ENCODE data around the gene PRKCQ.
"Not testable (repeated sequence)": the region's sequence is repeated elsewhere in the genome, so short reads cannot be mapped to it uniquely, and the experiment has no call there.

The PRKCQ gene

GRCh38 chr10:6588082-6588481 lies 8.0 kb upstream of the PRKCQ start:
- Histone ChIP-seq H3K79me2 (ENCODE audit: low read length) (no peaks in the 10 kb centered on the region), H3K27ac (ENCODE audit: low read length) (no peak overlapping the region), H3K27me3 (replicated peaks; ENCODE audit: insufficient read depth, low read length) (no peaks in the 10 kb centered on the region), H3K9me2 (replicated peaks; ENCODE audit: insufficient read depth, low read length) (no peaks in the 10 kb centered on the region), H3F3A (ENCODE audit: insufficient read depth, low read length) (peaks cover 12% of the 10 kb centered on the region), H3K4me2 (ENCODE audit: low read depth, low read length) (no peak overlapping the region), H3K4me1 (ENCODE audit: low read length) (peaks cover 21% of the 10 kb centered on the region), H2AFZ (ENCODE audit: low read length) (no peak overlapping the region), H4K20me1 (ENCODE audit: insufficient read depth, low read length) (no peaks in the 10 kb centered on the region), H3K9me3 (replicated peaks; ENCODE audit: insufficient read depth, low read length) (no peaks in the 10 kb centered on the region), H3K4me3 (ENCODE audit: low read length) (no peak overlapping the region), H3K9ac (ENCODE audit: low read length) (no peak overlapping the region), H3K36me3 (replicated peaks; ENCODE audit: insufficient read depth, low read length) (no peaks in the 10 kb centered on the region)
- DNase-seq: no peak
- TF ChIP-seq CTCF (IDR thresholded peaks at IDR 0.05; ENCODE audit: low read length) (no peak), EZH2phosphoT487 (IDR thresholded peaks at IDR 0.05; ENCODE audit: low read length) (no peak), EZH2 (optimal IDR thresholded peaks at IDR 0.05; ENCODE audit: low read depth, low read length) (no peak)

GRCh38 chr10:6586501-6586900 lies 6.4 kb upstream of the PRKCQ start:
- no peaks in the 10 kb centered on the region for H4K20me1 ChIP-seq (ENCODE audit: insufficient read depth, low read length)
- peaks cover 6% of the 10 kb centered on the region for H3K4me1 ChIP-seq (ENCODE audit: low read length)
- H3K27me3 ChIP-seq (replicated peaks; ENCODE audit: insufficient read depth, low read length): no peaks in the 10 kb centered on the region
- H3K27ac ChIP-seq (ENCODE audit: low read length): no peak overlapping the region
- H3K9me2 ChIP-seq (replicated peaks; ENCODE audit: insufficient read depth, low read length): no peaks in the 10 kb centered on the region
- no peak for TF ChIP-seq CTCF (IDR thresholded peaks at IDR 0.05; ENCODE audit: low read length)
- TF ChIP-seq EZH2 (optimal IDR thresholded peaks at IDR 0.05; ENCODE audit: low read depth, low read length): no peak
- TF ChIP-seq EZH2phosphoT487 (IDR thresholded peaks at IDR 0.05; ENCODE audit: low read length): no peak
- no peak overlapping the region for H3K4me2 ChIP-seq (ENCODE audit: low read depth, low read length)
- no peak for DNase-seq
- no peak overlapping the region for H3K4me3 ChIP-seq (ENCODE audit: low read length)
- H3F3A ChIP-seq (ENCODE audit: insufficient read depth, low read length): peaks cover 1% of the 10 kb centered on the region
- H3K9ac ChIP-seq (ENCODE audit: low read length): no peak overlapping the region
- no peaks in the 10 kb centered on the region for H3K9me3 ChIP-seq (replicated peaks; ENCODE audit: insufficient read depth, low read length)
- no peak overlapping the region for H2AFZ ChIP-seq (ENCODE audit: low read length)
- H3K79me2 ChIP-seq (ENCODE audit: low read length): no peaks in the 10 kb centered on the region
- H3K36me3 ChIP-seq (replicated peaks; ENCODE audit: insufficient read depth, low read length): no peaks in the 10 kb centered on the region

GRCh38 chr10:6583447-6583846 lies 3.4 kb upstream of the PRKCQ start:
- DNase-seq: no peak
- Histone ChIP-seq H3K9me3 (replicated peaks; ENCODE audit: insufficient read depth, low read length) (no peaks in the 10 kb centered on the region), H3K9ac (ENCODE audit: low read length) (no peak overlapping the region), H3F3A (ENCODE audit: insufficient read depth, low read length) (peaks cover 6% of the 10 kb centered on the region), H3K9me2 (replicated peaks; ENCODE audit: insufficient read depth, low read length) (no peaks in the 10 kb centered on the region), H3K79me2 (ENCODE audit: low read length) (no peaks in the 10 kb centered on the region), H3K4me2 (ENCODE audit: low read depth, low read length) (no peak overlapping the region), H3K27ac (ENCODE audit: low read length) (no peak overlapping the region), H4K20me1 (ENCODE audit: insufficient read depth, low read length) (no peaks in the 10 kb centered on the region), H2AFZ (ENCODE audit: low read length) (no peak overlapping the region), H3K4me1 (ENCODE audit: low read length) (no peaks in the 10 kb centered on the region), H3K27me3 (replicated peaks; ENCODE audit: insufficient read depth, low read length) (peaks cover 10% of the 10 kb centered on the region; the same call in 1 of the 2 replicates), H3K36me3 (replicated peaks; ENCODE audit: insufficient read depth, low read length) (no peaks in the 10 kb centered on the region), H3K4me3 (ENCODE audit: low read length) (no peak overlapping the region)
- TF ChIP-seq CTCF (IDR thresholded peaks at IDR 0.05; ENCODE audit: low read length) (no peak), EZH2phosphoT487 (IDR thresholded peaks at IDR 0.05; ENCODE audit: low read length) (no peak), EZH2 (optimal IDR thresholded peaks at IDR 0.05; ENCODE audit: low read depth, low read length) (no peak)

GRCh38 chr10:6582913-6583312 lies 2.8 kb upstream of the PRKCQ start:
- not testable (repeated sequence) for H3K4me2 ChIP-seq (ENCODE audit: low read depth, low read length); H3K79me2 ChIP-seq (ENCODE audit: low read length); H3K27me3 ChIP-seq (replicated peaks; ENCODE audit: insufficient read depth, low read length); H3K9me3 ChIP-seq (replicated peaks; ENCODE audit: insufficient read depth, low read length); H3K9me2 ChIP-seq (replicated peaks; ENCODE audit: insufficient read depth, low read length); H4K20me1 ChIP-seq (ENCODE audit: insufficient read depth, low read length); H3K27ac ChIP-seq (ENCODE audit: low read length); H2AFZ ChIP-seq (ENCODE audit: low read length); H3K4me3 ChIP-seq (ENCODE audit: low read length); H3F3A ChIP-seq (ENCODE audit: insufficient read depth, low read length); DNase-seq; H3K9ac ChIP-seq (ENCODE audit: low read length); H3K4me1 ChIP-seq (ENCODE audit: low read length); H3K36me3 ChIP-seq (replicated peaks; ENCODE audit: insufficient read depth, low read length)

Data from MM.1S (cell line).